CD4-positive, alpha-beta T cell treated with Interleukin-15 for 1 hour (primary cell): Measurements from ENCODE around the gene PTPRC.

Experiments
- DNase-seq: peaks from one replicate; pipeline ENCODE4 v3.0.0-alpha.2; 2020

The PTPRC gene

DNA sequence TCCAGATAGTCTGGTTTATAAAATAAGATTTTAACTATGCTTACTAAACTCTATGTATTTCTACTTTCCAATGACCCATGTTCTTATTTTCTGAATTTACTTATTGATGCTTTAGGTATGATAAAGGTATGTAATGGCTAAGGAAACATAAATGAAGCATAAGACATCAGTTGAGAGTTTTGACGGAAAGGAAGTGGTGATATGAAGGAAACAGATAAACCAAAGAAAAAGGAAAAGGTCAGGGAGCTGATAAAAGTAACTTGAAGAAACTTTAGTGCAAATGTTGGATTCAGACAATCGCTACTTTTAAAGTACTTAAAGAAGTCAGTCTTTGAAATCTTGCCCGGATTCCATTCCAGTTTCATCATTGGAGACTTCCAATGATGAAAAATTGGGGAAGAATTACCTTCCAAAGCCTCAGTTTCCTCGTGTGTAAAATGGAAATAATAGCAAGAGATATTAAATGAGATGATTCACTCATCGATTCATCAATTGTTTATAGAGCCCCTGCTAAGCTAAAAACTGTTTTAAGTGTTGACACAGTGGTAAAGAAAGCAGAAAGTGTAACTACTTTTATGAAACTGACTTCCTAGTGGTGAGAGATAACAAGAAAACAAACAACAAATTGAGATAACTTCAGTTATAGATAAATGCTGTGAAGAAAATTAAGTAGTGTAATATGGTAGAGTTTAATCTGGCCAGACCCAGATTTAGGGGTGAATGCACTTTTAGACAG lies 10.6 kb downstream of the PTPRC start:
- no peak for DNase-seq

DNA sequence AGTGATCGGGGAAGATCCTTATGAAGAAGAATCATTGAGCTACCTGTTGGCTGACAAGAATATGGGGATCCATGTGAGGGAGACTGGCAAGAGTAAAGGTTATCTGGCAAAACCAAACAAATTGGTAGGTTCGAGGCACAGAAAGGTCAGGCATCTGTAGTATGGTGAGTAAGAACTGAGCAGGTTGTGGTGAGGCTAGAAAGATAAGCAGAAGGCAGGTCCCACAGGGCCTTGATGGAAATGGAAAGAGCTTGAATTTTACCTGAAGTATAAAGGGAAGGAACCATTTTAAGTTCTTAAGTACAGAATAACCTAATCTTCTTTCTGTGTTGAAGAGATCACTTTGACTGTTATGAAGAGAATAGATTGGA lies 11.1 kb downstream of the PTPRC start:
- no peak for DNase-seq

DNA sequence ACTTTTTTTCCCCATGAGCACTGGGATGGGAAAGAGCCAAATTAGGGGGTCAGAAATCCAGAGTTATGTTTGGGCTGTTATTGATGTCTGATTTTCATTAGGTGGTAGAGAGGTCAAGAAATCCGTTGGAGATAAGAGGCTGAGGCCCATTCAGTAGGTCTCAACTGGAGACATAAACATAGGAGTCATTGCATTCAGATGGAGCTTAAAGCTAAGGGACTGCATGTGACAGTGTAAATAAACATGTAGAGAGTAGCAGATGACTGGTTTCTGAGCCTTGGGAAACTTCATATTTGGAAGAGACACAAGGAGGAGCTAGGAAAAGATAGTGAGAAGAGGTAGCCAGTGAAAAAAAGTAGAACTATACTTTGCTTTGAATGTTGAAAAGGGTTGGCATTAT lies 11.7 kb downstream of the PTPRC start:
- no peak for DNase-seq

DNA sequence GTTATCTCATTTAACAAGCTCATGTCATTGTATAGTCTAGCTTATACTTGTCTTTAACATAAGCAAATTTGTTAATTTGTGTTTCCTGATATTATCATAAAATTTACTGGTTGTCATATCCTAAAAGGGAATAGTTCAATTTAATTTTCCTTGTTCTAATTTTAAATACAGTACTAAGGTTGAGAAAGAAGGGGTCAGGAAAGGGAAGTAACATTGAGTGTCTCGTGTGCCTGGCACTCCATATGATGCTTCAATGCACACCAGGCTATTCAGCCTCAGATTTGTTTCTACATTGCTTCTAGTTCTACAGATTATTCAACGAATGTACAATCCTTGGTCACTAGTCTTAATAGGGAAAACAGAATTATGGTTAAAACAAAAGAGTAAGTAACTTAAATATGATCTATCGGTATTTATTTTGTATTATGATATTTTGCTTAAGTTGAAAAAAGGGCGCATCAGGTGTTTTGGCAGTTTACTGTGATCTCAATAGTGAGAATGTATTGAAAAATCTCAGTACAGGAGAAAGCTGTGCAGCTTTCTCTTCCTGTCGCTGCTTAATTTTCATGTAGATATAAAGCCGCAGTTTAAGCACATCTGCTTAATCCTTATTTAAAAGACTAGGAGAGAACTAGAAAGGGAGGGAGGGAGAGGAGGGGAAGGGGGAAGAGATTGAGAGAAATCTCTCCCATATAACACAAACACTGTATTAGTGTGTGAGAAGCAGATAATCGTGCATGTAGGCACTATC lies 13.0 kb downstream of the PTPRC start:
- DNase-seq, result no peak

DNA sequence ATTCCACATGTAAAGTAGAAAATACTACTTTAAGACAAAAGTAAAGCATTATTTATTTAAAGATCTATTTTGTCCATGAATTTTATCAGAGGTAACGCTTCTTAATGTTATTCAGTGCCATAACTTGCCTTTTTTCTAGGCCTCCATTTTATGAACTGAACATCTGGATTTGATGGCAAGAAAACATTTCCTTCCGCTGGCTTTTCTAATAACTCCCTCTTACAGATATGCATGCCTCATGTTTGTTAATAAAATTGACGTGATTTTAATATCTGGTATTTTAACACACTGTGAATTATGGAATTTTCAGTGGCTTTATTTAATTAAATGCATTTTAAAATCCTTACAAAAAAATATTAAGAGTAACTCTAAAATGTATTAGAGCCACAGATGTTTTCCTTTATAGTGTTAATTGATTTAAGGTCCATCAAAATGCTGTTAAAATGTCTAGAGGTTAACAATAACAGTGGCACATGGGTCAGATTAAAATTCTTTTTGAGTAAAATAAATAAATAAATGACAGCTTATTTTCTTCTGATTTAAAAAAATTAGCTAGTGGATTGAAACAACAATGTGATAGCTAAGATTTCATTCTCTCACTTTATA lies 15.1 kb downstream of the PTPRC start:
- no peak for DNase-seq

DNA sequence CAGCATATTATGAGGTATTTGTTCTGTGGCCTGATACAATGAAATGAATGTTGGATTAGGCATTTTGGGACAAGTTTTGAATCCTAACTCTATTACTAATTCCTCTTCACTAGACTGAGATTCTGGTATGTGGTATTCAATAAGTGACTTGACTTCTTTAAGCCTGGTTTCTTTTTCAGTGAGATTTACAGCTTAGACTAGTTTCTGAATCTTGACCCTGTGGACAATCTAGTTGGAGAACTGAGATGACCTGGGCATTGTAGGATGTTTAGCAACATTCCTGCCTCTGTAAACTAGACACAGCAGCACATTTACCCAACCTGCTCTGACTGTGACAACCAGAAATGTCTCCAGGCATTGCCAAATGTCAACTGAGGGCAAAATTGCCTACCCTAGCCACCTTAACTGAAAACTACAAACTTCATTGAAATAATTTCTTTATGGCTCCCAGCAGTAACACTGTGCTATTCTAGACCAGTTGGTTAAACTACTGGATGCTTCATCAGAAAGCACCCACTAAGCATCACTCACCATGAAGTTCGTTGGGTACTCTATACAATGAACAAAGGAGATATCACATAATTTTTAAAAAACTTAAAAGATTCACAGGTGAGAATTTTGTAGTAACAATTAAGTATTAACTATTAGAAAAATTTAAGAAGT lies 16.8 kb downstream of the PTPRC start:
- DNase-seq, result no peak

DNA sequence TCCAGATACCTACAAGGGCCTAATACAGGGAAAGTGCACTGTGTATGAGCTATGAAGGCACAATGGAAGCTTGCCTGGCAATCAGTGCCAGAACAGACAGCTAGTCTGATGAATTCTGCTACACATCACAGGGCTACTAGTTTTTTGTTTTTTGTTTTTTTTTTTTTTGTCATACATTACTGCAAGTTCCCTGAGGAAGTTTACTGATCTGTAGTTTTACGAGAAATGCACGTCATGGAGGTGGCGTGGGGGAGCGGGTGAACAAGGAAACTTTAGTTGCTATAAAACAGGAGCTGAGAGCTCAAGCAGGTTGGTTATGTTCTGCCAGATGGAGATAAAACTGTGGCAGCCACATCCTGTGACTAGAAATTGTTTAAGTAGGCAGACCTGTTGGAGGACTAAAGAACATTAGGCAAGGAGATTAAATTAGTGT lies 17.7 kb downstream of the PTPRC start:
- DNase-seq, result peak; percentile 91

DNA sequence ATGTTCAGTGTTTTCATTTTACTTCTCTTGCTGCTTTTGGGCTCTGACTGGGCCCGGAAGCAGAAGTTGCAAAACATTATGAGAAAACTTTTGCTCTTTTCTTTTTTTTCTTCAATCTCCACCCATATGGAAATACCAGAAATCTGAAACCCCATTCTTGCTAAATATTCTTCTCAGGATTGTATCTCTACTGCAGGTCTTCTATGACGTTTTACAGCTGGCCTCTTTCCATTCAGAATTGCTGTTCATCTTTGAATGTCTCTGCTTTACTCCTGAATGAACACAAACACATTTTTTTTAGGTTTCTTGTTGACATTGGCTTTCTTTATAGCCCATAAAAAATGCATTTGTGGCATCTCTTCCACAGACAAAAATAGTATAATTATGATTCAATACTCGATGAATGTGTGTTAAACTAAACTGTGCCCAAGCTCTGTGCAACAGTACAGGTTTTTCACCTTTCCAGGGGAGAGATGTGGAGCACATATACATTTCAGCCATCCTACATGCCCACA lies 18.8 kb downstream of the PTPRC start:
- DNase-seq, result peak; percentile 64

DNA sequence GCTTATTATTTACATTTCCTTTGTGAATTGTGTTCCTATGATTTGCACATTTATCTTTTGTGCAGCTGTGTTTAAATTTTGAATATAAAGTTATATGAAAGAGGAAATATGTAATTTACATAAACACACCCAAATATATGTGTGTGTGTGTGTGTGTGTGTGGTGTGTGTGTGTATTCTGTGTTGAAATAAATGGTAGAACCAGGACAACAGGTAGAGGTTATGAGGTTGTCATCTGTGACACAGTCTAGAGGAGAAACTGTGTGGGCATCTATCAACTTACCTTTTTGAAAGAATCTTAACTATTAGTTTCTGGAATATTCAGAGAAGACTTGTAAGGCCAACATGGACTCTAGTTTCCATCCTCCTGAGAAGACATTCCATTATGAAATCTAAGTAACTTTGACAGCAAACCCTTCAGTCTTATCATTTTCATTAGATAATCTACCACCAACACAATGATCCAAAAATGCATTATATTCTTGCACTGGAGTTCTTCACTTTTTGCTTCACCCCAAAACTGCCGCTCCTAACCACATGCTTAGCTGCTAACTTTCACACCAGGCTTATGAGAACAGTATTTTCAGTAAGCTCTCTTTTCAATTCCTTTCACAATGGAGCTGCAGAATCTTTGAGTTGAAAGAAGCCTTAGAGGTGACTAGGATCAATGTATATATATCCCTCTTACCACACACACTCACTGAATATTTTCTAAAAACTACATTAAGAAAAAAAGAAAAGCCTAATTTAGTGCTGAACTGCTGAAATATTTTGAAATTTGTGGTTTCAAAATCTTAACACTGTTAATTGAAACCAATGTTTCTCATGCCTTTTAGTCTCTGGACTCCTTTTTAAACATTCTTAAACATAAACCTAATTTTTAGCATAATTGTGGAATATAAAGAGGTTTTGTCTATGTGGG lies 21.8 kb downstream of the PTPRC start:
- peak; percentile 26 for DNase-seq

DNA sequence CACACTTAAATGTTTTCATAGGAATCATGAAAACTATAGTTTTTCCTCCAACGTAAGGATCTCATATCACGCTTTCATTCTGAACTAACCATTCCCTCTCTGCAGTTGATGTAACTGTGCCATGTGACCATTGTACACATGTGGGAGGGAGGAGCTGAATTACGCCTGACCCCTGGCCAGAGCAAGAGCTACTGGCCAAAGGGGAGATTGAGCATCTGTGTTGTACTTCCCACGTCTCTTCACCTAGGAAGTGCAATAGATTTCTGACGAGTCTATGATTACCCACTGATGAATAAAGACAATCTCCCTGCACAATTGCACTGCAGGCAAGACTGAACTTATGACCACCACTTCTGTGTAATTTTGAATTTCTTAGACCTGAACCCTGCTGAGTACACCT lies 24.0 kb downstream of the PTPRC start:
- peak; percentile 18 for DNase-seq

DNA sequence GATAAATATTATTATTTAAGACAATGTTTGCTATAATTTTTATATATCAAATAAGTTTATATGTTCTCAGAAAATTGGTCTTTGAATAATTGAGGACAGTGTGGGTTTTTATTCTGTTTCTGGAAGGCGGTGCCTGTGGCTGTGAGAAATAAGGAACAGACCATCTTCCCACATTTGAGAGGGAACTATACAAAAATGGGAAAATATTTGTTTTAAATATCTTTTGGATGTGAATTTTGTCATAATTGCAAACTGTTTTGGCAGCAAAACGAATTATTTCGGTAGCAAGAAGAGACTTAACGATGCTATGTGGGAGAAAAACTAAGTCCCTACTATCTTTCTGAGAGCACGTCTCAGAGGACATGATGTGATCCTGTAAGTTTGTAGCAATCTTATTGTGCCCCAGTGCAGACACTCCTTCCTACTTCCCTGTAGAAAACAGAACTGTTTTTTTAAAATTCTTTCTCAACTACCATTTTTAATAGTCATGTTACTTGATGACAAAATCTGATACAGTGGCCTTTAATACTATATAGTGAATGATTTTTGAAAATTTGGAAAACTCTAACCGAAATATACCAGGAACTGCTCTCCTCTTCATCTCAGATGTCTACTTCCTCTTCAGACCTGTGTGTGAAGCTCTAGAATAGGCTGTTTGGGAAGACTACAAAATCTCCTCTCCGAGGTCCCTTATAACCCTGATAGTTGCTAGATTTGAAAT lies 25.4 kb downstream of the PTPRC start:
- DNase-seq, result peak; percentile 18

DNA sequence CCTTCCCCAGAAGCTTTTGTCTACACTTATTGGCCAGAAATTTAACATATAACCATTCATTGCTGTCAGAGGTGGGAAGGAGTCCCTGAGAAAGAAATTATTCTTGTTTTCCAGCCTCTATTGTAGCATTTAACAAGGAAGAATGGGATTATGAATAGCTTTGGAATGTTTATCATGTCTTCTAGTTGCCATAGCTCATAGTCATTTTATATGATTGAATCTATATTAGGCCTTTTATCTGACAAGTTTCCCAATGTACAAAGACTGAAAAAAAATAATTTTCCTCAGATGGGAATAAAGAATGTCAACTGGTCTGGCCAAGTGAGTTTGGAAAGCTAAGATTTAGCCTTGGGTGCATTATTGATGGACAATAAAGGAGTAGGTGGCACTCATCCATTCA lies 28.3 kb downstream of the PTPRC start:
- DNase-seq, result no peak

DNA sequence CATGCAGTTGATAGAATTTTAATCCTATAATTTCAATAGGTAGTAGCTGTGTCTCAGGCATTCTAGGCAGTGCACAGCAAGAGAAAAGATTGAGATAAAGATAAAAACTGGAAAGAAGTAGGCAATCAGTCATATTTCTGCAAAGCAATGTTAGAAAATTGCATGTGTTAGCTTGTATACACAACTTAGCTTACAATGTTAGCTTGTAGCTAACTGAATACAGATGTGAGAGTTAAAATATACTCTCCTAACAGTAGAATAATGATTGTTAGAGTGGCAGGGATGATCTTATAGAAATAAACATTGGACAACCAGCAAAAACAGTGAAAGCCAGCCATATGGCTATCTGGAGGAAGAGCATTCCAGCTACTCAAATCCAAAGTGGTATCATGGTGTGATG lies 29.0 kb downstream of the PTPRC start:
- no peak for DNase-seq

DNA sequence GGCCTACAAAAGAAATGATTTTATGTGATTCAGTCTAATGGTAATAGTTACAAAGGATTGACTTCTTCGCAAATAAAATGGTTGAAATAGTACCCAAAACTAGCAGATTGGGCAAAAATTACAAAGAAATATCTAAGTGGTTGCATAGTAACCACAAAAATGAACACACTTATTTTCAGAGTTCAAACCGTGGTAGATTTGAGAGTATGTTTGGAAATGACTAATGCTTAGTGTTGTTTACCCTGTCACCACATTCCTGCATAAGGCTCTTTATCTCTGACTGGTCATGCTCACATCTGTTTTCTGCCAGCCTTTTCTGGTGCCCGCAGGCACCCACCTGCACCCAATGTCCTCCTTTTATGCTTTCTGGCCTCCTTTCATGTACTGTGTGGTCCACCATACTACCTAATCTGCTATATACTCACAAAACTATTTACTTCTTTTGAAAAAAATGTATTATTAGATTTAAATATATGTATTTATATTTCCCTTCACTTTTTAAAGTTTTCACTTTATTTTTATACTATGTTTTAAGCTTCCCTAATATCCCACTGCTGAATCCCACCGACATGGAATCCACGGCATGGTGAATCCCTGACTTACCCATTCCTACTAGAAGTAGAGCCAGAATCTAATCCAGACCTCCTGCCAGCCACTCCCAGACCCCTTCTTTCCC lies 30.3 kb downstream of the PTPRC start:
- DNase-seq, result peak; percentile 67

DNA sequence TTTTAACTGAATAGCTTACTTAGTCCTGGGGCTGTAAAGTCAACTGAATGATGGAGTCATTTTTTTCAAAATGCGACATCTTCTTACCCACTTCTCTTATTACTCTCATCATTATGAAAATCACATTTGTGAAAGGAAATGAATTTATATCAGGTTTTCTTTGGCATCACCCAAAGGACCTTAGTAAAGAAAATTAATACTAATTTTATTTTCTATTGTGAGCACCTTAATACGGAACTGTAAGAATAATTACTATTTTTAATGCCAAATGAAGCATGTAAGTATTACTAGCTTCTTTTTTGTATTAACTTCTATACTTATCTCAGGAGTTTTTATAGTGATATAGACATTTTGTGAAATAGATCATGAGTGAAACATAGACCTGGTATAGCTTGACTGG lies 30.9 kb downstream of the PTPRC start:
- no peak for DNase-seq

DNA sequence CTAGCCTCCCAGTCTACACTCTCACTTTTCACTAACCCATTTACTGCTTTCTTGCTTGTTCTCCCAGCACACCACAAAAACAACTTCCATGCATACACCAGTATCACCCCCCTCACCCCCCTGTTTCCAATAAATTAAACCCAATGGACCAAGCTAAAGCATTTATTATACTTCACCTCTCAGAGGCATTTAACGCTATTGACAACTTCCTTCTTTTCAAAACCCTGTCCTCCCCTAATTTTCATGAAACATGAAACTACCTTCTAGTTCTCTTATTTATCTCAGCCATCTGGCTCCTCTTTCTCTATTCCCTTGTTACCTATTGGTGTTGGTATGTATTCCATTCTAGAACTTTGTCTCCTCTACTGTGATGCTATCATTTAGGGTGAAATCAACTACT lies 32.3 kb downstream of the PTPRC start:
- no peak for DNase-seq

DNA sequence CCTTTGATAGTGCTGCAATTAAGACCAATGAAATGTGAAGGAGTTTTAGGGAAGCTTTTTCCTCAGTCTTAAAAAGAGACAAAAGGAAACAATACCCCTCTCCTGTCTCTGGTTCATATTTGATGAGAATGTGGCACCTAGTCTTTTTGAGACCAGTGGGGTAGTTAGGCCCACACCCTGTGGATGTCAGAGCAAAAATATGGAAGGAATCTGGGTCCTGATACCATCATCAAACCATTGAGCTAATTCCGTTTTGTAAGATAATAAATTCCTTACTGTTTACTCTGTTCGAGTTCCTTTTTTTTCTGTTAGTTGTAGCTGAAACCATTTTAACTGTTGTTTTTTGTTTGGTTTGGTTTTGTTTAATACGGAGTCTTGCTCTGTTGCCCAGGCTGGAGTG lies 33.3 kb downstream of the PTPRC start:
- no peak for DNase-seq

DNA sequence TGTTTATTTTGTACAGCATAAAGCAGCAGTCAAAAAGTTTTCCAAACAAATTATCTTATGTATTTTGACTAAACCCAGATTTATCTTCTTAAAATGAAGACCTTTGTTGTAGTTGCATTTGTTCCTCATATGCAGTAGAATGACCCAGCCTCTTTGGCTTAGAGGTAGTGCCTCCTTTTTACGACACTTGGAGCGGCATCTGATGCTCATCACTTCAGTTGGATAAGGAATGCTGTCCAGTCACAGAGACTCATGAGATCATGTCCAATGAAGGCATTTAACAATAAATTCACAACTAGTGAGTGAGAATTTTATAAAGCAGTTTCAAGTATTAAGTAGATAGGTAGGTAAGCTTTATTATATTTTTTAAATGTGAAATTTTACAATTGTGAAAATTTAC lies 35.2 kb downstream of the PTPRC start:
- no peak for DNase-seq

DNA sequence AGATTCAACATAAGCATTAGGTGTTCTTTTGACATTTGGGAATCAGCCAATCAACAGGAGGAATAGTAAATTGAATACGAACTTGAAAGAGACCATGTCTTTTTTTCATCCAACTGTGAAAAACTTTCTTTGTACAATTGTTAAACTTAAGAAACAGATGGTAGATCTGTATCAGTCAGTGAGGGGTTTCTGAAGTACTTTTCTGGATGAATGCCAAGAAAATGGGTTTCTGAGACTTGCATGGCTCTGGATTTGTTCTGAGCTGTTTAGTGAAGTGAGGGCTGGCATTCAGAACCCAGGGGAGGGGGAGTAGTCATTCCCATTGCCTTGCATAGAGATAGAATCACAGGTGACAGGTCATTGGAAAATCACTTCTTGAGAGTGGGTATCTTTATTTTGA lies 37.4 kb downstream of the PTPRC start:
- DNase-seq, result no peak

DNA sequence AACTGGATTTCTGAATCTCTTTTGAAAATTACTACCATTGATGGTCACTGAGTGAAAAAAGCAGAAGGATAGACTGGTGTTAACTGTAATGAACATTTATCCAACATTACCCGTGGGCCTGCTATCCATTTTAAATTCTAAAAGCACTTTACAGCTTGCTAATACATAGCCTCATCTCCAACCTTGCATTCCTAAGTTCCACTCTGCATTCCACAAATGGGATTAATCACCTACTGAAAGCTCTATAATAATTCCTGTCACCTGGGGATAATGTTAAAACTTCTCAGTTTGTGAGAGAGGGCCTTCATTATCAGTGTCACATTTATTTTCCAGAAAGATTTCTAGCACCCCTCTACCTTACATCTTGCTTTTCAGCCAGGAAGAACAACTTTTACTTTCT lies 38.2 kb downstream of the PTPRC start:
- no peak for DNase-seq

DNA sequence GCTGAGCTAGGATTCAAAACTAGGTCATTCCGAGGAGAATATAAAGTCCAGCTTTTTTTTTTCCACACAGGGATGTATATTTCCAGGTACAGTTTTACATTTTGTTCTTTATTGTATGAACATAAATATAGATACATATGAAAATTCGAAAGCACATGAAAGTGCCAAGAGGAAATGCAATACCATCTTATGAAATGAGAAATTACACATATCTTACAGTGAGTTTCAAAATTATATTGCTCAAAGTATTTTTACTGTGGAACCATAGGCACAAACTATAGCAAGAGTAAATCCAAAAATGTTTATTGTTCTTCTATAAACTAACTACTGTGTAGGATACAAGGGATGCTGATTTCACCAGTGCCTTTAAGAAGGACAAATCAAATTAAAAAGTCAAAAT lies 39.0 kb downstream of the PTPRC start:
- no peak for DNase-seq
